ACHN (cell line): ENCODE data around the gene PDE6G.
A peak's percentile ranks its signal among the peaks of the same experiment; 100 is the strongest.

Source experiments
- DNase-seq: peaks from one replicate; pipeline ENCODE4 v3.0.0-alpha.2; 2015
- in situ Hi-C: cut with HindIII; loops from 2 replicates; pipeline ENCODE4 v1.10.0; 2017; ENCODE audit warnings: low sequenced_read_pairs, low pct_ligation_motif_present, low pct_unique_long_range_greater_than_20kb

PDE6G gene

DNA sequence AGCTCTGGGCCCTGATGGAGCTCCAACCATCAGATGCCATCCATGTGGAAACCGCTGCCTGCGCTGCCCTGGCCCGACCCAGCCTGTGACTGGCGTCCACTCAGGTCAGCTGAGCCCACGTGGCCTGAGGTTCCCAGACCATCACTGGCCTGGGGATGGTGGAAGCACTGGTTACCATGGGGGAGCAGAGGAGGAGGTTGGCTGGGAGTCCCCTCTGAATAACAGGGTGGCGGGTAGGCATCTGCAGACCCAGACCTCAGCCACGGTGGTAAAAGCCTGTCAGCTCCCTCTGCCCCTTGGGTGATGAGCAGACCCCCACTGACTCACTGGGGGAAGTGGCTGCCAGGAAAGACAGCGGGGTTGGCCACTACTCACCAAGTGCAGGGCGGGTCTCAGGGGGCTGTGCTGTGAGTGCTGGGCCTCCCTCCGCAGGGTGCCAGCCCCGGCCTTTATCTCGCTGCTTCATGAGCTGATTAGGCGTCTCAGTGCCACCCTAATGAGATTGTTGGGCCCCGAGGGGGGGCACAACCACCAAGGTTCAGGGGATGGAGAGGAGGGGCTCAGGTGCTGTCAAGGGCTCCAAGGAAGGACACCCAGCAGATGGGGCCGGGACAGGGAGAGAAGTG, at the start of gene PDE6G:
Gene PDE6G (minus strand): TSS at position 425 of the 626 bp plus-strand sequence. CDS start 3,237 bp downstream, outside the sequence.
- DNase-seq = no peak
- in situ Hi-C loops = no loop called here

DNA sequence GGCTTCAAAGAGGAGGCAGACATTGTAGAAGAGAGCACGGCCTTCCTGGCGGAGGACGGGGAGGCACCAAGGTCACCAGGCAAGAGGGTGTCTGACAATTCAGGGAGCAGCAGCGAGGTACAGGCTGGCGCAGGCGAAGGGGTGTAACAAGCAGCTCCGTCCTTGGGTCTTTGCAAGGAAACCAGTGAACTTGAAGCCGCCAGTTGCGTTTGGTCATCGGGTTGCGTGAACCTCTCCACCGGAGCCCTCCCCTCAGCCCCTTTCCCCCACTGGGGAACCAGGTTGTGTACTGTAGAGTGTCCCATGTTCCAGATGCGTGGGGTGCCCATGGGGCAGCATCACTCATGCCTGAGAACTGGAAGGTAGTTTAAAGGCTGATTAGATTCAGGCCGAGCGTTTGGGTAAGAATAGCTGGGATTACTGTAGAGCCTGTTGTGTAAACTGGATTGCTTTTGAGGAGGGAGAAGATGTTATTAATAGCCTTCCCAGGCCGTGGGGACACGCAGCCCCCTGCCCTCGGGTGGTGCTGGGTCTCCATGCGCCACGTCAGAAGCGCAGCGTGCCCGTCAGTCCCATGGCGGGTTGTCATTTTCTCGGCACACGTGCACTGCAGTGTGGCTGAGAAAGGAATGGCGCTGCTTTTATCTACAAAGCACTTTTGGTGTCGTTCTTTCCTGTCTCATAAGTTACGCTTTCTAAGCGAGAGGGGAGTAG, 49.3 kb upstream of the PDE6G start:
- DNase-seq = no peak
- in situ Hi-C loops = no loop called here

DNA sequence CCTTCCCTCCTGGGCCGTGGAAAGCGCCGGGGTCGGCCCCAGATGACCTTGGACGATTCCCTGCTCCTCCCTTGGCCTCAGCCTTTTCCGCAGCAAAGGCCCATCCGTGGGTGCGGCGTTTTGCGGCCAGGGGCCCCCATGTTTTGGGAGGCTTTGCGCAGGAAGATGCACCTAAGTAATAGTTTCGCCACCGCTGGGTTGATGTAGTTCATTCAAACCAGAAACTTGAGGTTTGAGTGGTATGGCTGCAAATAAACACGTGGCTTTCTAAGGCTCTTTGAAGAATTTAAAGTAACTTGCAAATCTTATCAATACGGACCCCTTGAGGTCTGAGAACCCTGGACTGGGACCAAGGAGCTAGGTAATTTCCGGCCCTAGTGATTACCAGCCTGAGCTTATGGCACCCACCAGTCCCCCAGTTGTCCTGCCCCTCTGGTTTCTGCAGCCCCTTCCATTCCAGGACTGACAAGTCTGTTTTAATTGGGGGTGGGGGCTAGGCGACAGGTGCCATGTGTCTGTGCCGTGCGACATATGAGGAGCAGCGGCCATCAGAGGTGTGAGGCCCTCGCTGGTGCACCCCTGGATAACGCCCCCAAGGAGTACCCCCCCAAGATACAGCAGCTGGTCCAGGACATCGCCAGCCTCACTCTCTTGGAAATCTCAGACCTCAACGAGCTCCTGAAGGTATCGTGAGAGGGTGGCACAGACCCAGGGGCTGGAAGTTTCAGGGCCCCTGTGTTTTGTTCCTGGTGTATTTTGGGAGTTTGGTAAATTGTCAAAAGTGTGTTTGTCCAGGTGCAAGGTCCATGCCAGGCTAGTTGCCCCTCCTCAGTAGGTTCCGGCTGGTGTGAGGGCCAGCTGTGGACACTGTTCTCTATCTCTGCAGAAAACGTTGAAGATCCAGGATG, 47.7 kb upstream of the PDE6G start:
- in situ Hi-C loops = no loop called here
- no peak for DNase-seq

DNA sequence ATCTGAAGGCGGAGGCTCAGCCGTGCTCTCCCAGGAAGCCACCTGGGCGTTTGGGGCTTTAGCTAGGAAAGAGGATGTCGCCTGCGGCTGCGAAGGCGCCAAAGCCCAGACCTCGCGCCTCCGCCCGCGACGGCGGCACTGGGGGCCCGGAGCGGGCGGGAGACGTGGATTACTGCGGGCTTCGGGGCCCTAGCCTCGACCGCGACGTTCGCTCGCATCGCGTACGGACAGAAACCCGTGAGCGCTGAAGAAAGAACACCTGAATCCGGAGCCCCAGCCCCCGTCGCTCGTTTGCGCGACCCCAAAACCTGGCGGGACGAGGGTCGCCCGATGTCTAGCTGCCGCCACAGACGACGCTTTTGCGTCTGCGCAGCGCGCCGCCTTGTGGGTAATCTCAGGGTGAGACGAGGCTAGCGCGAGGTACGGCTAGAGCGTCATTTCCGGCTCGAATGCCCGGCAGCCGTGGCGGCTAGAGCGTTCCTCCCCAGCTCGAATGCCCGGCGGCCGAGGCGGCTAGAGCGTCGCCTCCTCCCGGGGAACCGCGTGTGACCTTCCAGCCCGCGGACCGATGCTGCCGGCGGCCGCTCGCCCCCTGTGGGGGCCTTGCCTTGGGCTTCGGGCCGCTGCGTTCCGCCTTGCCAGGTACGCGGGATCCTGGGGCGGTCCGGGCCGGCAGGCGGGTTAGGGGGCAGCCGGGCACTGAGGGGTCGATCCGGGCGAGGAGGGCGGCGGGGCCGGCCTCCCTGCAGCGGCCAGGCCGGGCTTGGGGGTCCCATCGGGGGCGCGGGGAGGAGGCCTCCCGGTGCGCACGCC, 46.8 kb upstream of the PDE6G start, which contains the start of gene MRPL12:
Gene MRPL12 (plus strand): TSS at position 434 of the 813 bp plus-strand sequence. CDS start 135 bp downstream, at position 569.
- in situ Hi-C loops = no loop called here
- peak; percentile 94 for DNase-seq

DNA sequence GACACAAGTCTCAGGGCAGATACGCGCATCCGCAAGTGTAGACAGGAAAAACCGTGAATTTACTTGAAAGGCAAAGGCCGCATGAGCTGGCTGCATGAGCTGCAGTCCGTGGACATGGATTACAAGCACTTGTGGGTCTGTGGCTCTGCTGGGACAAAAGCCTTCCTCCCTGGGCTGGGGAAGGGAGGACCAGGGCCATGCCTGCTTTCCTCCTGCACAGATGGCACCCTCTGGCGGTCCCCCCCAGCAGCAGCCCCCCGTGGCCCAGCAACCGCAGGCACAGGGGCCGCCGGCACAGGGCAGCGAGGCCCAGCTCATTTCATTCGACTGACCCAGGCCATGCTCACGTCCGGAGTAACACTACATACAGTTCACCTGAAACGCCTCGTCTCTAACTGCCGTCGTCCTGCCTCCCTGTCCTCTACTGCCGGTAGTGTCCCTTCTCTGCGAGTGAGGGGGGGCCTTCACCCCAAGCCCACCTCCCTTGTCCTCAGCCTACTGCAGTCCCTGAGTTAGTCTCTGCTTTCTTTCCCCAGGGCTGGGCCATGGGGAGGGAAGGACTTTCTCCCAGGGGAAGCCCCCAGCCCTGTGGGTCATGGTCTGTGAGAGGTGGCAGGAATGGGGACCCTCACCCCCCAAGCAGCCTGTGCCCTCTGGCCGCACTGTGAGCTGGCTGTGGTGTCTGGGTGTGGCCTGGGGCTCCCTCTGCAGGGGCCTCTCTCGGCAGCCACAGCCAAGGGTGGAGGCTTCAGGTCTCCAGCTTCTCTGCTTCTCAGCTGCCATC, 45.1 kb upstream of the PDE6G start:
- in situ Hi-C loops = no loop called here
- DNase-seq = peak; percentile 37

DNA sequence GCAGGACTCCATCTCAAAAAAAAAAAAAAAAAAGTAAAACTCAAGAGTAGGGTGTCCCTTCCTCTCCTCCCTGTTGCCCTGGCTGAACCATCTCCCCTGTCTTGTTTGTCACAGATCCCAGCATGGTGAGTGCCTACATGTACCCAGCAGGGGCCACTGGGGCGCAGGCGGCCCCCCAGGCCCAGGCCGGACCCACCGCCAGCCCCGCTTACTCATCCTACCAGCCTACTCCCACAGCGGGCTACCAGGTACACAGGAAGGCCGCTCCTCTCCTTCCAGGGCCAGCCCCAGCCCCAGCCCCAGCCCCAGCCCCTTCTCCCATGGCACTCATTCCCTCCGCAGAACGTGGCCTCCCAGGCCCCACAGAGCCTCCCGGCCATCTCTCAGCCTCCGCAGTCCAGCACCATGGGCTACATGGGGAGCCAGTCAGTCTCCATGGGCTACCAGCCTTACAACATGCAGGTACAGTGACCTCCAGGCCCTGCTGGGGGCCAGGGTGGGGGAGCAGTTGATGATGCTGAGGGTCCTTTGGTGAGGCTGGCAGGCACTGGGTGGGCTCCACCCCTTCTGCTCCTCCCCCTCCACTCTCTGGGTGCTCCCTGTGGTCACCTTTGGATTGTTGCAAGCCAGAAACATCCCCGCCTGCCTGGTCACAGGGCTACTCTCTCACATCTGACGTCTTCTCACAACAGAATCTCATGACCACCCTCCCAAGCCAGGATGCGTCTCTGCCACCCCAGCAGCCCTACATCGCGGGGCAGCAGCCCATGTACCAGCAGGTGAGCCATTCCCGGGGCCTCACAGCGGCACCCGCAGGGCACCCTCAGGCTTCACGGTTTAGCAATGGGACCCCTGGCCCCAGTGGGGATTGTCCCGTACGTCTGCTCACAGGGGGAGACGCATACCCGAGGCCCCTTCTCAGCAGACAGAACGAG, 44.3 kb upstream of the PDE6G start:
- in situ Hi-C loops = no loop called here

DNA sequence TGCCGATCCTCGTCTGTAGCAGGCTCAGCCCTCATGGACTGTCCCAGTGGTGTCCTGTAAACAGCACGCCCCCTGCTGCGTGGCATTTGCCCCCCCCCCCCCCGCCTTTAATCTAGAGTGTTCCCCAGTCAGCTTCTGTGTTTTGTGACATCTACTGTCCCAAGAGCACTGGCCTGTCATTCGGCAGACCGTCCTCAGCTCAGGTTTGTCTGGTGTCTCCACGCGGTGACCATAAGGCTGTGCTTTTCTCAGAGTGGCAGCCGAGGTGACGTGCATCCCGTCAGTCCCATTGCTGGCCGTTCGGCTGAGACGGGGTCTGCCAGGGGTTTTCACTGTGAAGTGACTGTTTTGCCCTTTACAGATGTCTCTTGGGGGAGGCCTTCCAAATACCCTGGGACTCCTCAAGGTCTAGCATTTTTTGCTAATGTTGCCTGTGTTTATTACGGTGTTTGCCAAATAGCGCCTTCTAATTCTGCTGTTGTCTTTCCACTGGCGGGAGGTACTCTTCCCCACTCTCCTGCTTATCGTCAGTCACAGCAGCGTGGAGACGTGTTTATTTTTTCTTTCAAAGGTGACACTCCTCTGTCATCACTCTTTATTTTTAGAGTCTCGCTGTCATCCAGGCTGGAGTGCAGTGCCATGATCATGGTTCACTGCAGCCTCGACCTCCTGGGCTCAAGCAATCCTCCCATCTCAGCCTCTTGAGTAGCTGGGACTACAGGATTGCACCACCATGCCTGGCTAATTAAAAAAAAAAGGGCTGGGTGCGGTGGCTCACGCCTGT, 41.1 kb upstream of the PDE6G start:
- DNase-seq = no peak
- in situ Hi-C loops = no loop called here

More for the DNA sequence above, 44.3 kb upstream of the PDE6G start:
- DNase-seq = no peak

DNA sequence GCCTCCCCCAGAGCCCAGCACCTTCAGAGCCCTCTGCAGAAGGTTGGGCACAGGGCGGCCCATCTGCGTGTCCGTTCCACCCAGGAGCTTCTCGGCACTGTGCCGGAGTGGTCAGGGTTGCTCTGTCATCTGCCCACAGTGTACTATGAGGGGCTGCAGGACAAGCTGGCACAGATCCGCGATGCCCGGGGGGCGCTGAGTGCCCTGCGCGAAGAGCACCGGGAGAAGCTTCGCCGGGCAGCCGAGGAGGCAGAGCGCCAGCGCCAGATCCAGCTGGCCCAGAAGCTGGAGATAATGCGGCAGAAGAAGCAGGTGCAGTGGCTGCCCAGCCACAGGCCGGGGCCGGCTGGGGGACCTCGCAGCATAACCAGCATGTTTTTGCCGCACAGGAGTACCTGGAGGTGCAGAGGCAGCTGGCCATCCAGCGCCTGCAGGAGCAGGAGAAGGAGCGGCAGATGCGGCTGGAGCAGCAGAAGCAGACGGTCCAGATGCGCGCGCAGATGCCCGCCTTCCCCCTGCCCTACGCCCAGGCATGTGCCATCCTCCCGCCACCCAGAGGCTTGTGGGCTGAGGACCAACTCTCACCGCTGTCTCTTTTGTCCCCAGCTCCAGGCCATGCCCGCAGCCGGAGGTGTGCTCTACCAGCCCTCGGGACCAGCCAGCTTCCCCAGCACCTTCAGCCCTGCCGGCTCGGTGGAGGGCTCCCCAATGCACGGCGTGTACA, 40.0 kb upstream of the PDE6G start:
- no peak for DNase-seq
- in situ Hi-C loops = no loop called here

DNA sequence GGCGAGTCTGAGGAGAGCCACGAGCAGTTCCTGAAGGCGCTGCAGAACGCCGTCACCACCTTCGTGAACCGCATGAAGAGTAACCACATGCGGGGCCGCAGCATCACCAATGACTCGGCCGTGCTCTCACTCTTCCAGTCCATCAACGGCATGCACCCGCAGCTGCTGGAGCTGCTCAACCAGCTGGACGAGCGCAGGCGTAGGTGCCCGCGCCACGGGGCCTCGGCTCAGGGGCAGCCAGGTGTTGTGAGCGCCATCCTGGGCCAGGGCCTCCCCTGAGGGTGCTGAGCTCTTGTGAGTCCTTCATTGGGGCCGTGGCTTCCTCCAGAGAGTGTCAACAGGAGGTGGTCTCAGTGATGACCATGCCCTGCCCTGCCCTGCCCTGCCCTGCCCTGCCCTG, 39.5 kb upstream of the PDE6G start:
- in situ Hi-C loops = no loop called here
- DNase-seq = no peak

DNA sequence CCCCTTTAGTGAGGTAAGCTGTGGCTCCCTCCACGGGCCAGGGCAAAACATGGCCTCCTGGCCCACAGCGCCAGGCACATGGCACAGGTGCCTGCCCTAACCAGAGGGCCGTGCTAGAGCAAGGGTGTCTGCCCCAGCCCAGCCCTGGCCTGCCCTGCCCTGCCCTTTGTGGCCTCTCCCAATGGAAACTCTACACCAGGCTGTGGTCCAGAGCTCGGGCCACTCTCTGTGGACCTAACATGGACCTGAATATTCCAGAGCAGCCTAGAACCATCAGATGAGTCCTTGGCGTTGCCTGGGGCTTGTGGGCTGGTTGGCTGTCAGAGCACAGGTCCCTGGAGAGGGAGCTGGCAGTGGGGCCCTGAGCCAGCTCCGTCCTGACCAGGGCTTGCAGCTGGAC, 38.9 kb upstream of the PDE6G start:
- in situ Hi-C loops = no loop called here
- DNase-seq = no peak

DNA sequence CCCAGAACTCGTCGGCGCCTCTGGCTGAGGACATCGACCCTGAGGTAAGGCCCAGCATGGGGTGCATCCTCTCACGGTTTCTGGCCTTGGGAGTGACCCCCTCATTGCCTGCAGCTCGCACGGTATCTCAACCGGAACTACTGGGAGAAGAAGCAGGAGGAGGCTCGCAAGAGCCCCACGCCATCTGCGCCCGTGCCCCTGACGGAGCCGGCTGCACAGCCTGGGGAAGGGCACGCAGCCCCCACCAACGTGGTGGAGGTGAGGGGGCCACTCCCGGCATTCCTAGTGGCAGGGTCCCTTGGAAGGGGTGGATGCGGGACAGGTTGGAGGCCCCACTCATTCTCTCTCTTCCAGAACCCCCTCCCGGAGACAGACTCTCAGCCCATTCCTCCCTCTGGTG, 38.5 kb upstream of the PDE6G start:
- in situ Hi-C loops = no loop called here
- no peak for DNase-seq

DNA sequence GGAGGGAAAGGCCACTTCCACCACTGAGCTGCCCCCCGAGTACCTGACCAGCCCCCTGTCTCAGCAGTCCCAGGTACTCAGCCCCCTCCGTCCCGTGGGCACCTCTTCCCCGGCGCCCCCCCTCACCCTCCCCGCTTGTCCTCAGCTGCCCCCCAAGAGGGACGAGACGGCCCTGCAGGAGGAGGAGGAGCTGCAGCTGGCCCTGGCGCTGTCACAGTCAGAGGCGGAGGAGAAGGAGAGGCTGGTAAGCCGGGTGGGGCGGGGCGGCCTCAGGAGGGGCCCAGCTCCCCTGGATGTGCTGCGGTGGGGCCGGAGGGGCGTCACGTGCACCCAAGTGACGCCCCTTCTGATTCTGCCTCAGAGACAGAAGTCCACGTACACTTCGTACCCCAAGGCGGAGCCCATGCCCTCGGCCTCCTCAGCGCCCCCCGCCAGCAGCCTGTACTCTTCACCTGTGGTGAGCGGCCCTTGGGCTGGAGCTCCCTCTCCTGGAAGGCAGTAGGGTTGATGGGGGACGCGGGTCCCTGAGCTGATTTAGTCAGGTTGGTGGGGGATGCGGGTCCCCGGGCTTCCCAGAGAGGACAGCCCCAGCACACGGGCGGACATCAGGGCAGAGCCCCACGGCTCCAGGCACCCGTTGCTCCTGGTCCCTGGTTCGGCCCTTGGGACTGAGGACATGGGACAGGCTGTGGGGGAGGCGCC, 37.3 kb upstream of the PDE6G start:
- DNase-seq = no peak
- in situ Hi-C loops = no loop called here

DNA sequence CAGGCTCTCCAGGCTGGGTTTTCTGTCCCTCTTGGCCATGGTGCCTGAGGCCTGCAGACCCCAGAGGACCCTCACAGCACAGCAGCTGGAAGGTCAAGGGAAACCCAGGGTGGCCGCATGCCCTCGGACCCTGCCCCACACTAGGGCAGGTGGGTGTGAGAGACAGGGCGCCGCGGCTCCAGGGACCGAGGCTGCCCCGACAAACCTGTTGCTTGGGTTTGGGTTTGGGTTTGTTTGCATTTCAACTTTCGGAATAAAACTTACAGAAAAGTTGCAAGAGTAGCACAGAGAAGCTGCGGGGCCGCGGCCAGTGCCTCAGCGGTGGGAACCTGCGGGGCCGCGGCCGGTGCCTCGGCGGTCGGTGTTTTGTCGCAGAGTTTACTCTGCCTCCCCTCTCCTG, 35.3 kb upstream of the PDE6G start:
- in situ Hi-C loops = no loop called here
- DNase-seq = no peak

DNA sequence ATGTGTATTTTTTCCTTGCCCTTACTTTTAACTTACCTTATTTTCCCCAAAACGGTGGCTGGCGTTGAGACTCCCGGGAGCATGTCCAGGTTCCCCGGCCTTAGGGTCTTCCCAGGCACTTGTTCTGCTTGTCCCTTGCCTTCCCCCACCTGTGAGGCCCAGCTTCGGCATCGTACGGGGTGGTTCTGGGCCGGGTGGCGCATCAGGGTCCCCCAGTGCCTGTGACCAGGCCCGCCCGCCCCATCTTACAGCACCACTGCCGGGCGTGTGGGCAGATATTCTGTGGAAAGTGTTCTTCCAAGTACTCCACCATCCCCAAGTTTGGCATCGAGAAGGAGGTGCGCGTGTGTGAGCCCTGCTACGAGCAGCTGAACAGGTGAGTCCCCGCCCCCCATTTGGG, 34.9 kb upstream of the PDE6G start:
- no peak for DNase-seq
- in situ Hi-C loops = no loop called here

DNA sequence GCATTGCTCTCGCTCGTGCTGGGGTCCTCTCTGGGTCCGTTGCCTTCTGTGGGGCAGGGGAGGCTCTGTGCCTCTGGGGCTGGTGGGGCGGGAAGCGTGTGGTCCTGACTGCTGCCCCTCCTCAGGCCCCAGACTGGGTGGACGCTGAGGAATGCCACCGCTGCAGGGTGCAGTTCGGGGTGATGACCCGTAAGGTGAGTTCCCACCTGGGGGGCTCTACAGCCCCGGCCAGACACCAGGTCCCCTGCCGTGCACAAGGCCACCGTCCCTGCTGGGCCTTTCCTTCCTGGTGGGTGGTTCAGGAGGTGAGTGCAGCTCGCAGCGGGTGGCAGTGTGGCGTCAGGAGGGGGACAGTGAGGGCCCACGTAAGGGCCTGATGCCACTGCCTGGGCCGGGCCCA, 34.2 kb upstream of the PDE6G start:
- in situ Hi-C loops = no loop called here

More for the DNA sequence above, 34.2 kb upstream of the PDE6G start:
- DNase-seq = no peak
